NOMO-1 (cell line): ENCODE data around the gene GCLC.

Experiments used
- DNase-seq, 2 experiments: peaks; one replicate each; lab custom pipeline; 2025; ENCODE audit not compliant: unreplicated experiment in 2 of 2; lab: John Stamatoyannopoulos, UW

The GCLC gene

DNA sequence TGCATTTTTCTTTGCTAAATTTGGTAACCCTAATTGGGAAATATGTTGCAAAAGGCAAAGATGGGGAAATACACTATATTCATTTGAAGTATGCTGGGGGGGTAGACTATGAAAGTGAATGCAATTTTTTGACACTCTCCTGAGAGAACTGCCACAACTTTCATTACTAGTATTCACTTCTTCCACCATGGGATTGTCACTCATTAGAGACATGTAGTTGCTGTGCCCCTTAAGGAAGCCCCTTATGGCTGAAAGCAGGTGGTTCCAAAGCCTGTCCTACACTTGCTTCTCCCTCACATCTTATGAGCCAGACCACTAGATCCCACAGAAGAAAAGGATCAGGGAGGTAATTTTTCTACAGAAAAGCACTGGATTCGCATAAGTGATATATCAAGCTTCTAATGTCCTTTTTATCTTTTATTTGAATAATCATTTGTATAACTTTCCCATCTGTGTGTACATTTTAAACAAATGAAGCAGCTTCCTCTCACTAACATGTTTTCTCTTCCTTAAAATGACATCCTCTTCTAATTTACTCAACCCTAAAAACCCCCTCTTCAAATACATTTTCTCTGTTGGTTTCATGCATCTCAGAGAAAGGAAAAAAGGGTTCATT, 83.8 kb downstream of the GCLC start:
- peak; percentile 64 to 83 for DNase-seq

DNA sequence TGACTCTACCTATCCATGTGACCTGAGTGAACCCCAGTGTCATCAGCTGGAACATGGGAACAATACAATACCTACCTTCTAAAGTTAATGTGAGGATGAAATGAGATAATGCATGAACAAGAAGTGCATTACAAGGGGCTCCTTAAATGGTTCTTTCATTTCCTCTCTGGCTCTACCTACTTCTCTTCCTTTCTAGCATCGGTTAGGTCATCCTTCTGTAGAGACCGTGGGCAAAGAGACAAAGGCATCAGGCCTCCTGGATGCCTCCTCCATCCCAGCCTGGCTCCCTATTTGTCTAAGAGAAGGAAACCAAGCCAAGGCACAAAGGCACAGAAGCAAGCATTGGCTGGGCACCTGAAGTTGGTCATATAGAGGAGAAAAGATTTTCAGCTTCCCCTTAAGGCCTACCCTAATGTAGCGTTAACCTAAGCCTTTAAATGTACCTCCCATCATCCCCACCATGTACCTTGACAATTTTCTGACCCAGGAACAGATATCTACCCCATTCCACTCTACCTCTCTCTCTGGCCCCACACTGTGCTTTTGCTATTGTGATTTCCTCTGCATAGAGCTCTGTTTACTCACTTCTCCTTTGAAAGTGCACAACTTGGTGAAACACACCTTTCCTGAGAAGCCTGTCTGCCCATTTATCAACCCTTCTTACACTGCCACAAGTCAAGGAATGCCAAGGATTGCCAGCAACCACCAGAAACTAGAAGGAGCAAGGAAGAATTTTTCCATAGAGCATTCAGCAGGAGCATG, 86.6 kb downstream of the GCLC start:
- DNase-seq = peak in 1 of 2 experiments; percentile 60

DNA sequence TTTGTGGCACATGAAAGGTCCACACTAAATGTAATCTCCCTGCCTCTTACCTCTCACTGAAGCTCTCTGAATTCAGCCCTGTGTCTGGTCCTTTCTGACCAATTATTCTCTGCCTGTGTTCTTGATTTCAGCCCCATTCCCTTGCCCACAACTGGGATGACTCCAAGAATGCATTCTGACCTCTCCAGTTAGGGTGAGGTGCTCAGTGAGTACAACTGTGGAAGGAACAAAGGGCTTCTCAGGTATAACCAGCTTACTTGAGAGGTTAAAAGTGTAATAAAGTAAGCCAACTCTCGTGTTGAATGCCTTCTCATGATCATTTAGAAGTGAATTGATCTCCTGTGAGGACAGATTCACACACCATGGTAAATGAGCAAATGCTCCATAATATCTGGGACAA, 88.1 kb downstream of the GCLC start:
- DNase-seq = no peak

DNA sequence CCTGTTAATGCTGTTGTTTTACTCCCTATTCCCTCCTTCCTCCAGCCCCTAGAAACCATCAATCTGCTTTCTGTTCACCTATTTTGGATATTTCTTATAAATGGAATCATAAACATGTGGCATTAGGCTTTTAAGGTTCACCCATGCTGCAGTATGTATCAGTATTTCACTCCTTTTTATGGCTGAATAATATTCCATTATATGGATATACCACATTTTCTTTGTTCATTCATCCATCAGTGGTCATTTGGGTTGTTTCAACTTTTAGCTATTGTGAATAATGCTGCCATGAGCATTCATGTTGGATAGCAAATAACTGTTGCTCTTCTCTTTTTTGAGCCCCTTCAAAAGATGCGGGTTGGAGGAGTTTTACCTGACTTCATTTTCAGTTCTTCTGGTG, 89.2 kb downstream of the GCLC start:
- DNase-seq = no peak

DNA sequence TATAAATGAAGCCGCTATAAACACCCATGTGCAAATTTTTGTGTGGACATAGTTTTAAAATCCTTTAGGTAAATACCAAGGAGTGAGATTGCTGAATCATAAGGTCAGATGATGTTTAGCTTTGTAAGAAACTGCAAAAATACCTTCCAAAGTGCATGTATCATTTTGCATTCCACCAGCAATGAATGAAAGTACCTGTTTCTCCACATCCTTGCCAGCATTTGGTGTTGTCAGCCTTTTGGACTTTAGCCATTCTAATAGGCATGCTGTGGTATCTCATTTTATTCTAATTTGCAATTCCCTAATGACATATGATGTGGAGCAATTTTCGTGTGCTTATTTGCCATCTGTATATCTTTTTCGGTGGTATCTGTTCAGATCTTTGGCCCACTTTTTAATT, 93.7 kb downstream of the GCLC start:
- DNase-seq = no peak

DNA sequence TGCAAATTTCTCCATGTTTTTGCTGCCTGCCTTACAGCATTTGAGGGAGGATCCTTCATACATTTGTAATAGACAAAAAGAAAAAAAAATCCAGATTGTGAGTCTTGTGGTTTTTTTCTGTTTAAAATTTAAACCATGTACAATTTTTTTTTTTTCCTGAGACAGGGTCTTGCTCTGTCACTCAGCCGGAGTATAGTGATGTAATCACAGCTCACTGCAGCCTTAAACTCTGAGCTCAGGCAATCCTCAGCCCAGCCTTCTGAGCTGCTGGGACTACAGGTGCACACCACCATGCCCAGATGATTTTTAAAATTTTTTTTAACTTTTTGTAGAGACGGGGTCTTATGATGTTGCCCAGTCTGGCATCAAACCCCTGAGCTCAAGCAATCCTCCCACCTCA, 97.0 kb downstream of the GCLC start:
- DNase-seq = no peak
